Activated naive CD8-positive, alpha-beta T cell (primary cell): ENCODE data around the gene CNTNAP1.
"Not testable (repeated sequence)": the region's sequence is repeated elsewhere in the genome, so short reads cannot be mapped to it uniquely, and the experiment has no call there.

ENCODE experiments used
- H3K27ac Mint-ChIP-seq: one replicate; pipeline ENCODE4 v1.8.0; 2021; ENCODE audit warnings: mixed read lengths
- H3K27me3 Mint-ChIP-seq: one replicate; pipeline ENCODE4 v1.8.0; 2021; ENCODE audit warnings: mixed read lengths
- H3K36me3 Mint-ChIP-seq: one replicate; pipeline ENCODE4 v1.8.0; 2021; ENCODE audit warnings: mixed read lengths
- H3K4me1 Mint-ChIP-seq: one replicate; pipeline ENCODE4 v1.8.0; 2021; ENCODE audit warnings: low read depth, mixed read lengths
- H3K4me3 Mint-ChIP-seq: one replicate; pipeline ENCODE4 v1.8.0; 2021; ENCODE audit warnings: mild to moderate bottlenecking, mixed read lengths
- H3K9me3 Mint-ChIP-seq: one replicate; pipeline ENCODE4 v1.8.0; 2021; ENCODE audit warnings: low read depth, mixed read lengths

The CNTNAP1 gene

GRCh38 chr17:42681976-42682721 is at the start of gene CNTNAP1:
TSS of gene CNTNAP1 (plus strand) at chr17:42682531. CDS start at chr17:42682830, 299 bp downstream.
- Mint-ChIP-seq H3K27ac (no peak within 1 kb of the TSS), H3K9me3 (no peaks in the 10 kb centered on the region), H3K36me3 (no peaks in the 10 kb centered on the region), H3K4me3 (peak within 1 kb of the TSS; percentile 74), H3K4me1 (peaks cover 46% of the 10 kb centered on the region), H3K27me3 (peaks cover 10% of the 10 kb centered on the region)

- Mint-ChIP-seq H3K36me3 (no peaks in the 10 kb centered on the region), H3K27me3 (no peaks in the 10 kb centered on the region), H3K4me1 (no peaks in the 10 kb centered on the region), H3K27ac (no peak overlapping the region), H3K4me3 (no peak overlapping the region), H3K9me3 (no peaks in the 10 kb centered on the region)
Observed at GRCh38 chr17:42632949-42633444, 49.3 kb upstream of the CNTNAP1 start.

GRCh38 chr17:42639525-42640113 is 42.7 kb upstream of the CNTNAP1 start:
- H3K9me3 Mint-ChIP-seq, result no peaks in the 10 kb centered on the region
- H3K4me1 Mint-ChIP-seq, result no peaks in the 10 kb centered on the region
- no peaks in the 10 kb centered on the region for H3K36me3 Mint-ChIP-seq
- no peak overlapping the region for H3K27ac Mint-ChIP-seq
- no peaks in the 10 kb centered on the region for H3K27me3 Mint-ChIP-seq
- no peak overlapping the region for H3K4me3 Mint-ChIP-seq

- Mint-ChIP-seq H3K9me3 (no peaks in the 10 kb centered on the region), H3K27ac (no peak overlapping the region), H3K4me1 (no peaks in the 10 kb centered on the region), H3K4me3 (no peak overlapping the region), H3K27me3 (no peaks in the 10 kb centered on the region), H3K36me3 (no peaks in the 10 kb centered on the region)
Observed at GRCh38 chr17:42640121-42640520, 42.2 kb upstream of the CNTNAP1 start.

GRCh38 chr17:42642336-42642735 is 40.0 kb upstream of the CNTNAP1 start:
- no peaks in the 10 kb centered on the region for H3K9me3 Mint-ChIP-seq
- H3K36me3 Mint-ChIP-seq, result no peaks in the 10 kb centered on the region
- no peaks in the 10 kb centered on the region for H3K27me3 Mint-ChIP-seq
- no peak overlapping the region for H3K27ac Mint-ChIP-seq
- no peak overlapping the region for H3K4me3 Mint-ChIP-seq
- H3K4me1 Mint-ChIP-seq, result no peaks in the 10 kb centered on the region

GRCh38 chr17:42647778-42648177 is 34.6 kb upstream of the CNTNAP1 start:
- Mint-ChIP-seq H3K4me3 (no peak overlapping the region), H3K9me3 (no peaks in the 10 kb centered on the region), H3K27ac (no peak overlapping the region), H3K36me3 (no peaks in the 10 kb centered on the region), H3K4me1 (no peaks in the 10 kb centered on the region), H3K27me3 (peaks cover 2% of the 10 kb centered on the region)

GRCh38 chr17:42651392-42651791 is 30.9 kb upstream of the CNTNAP1 start:
- Mint-ChIP-seq H3K36me3 (no peaks in the 10 kb centered on the region), H3K4me1 (no peaks in the 10 kb centered on the region), H3K27me3 (peaks cover 3% of the 10 kb centered on the region), H3K4me3 (no peak overlapping the region), H3K27ac (no peak overlapping the region), H3K9me3 (no peaks in the 10 kb centered on the region)

- no peak overlapping the region for H3K4me3 Mint-ChIP-seq
Observed at GRCh38 chr17:42653179-42654124, 28.9 kb upstream of the CNTNAP1 start.

GRCh38 chr17:42655528-42655927 is 26.8 kb upstream of the CNTNAP1 start:
- no peak overlapping the region for H3K4me3 Mint-ChIP-seq
- no peaks in the 10 kb centered on the region for H3K9me3 Mint-ChIP-seq
- H3K36me3 Mint-ChIP-seq, result no peaks in the 10 kb centered on the region
- H3K27ac Mint-ChIP-seq, result no peak overlapping the region
- H3K27me3 Mint-ChIP-seq, result peaks cover 3% of the 10 kb centered on the region
- H3K4me1 Mint-ChIP-seq, result peaks cover 16% of the 10 kb centered on the region

More at GRCh38 chr17:42653179-42654124, 28.9 kb upstream of the CNTNAP1 start:
- no peaks in the 10 kb centered on the region for H3K36me3 Mint-ChIP-seq
- H3K27me3 Mint-ChIP-seq, result peaks cover 3% of the 10 kb centered on the region
- no peaks in the 10 kb centered on the region for H3K9me3 Mint-ChIP-seq
- H3K4me1 Mint-ChIP-seq, result peaks cover 6% of the 10 kb centered on the region
- no peak overlapping the region for H3K27ac Mint-ChIP-seq

- Mint-ChIP-seq H3K9me3 (no peaks in the 10 kb centered on the region), H3K4me3 (peak overlapping the region; percentile 90), H3K27me3 (peaks cover 1% of the 10 kb centered on the region), H3K27ac (no peak overlapping the region), H3K4me1 (peaks cover 16% of the 10 kb centered on the region), H3K36me3 (no peaks in the 10 kb centered on the region)
Observed at GRCh38 chr17:42657824-42658588, 24.3 kb upstream of the CNTNAP1 start.

- no peaks in the 10 kb centered on the region for H3K36me3 Mint-ChIP-seq
- no peaks in the 10 kb centered on the region for H3K9me3 Mint-ChIP-seq
- peak within 1 kb of the TSS; percentile 90 for H3K4me3 Mint-ChIP-seq
- H3K27me3 Mint-ChIP-seq, result peaks cover 1% of the 10 kb centered on the region
- H3K4me1 Mint-ChIP-seq, result peaks cover 16% of the 10 kb centered on the region
- H3K27ac Mint-ChIP-seq, result peak within 1 kb of the TSS; percentile 73
Observed at GRCh38 chr17:42659079-42659931, 23.0 kb upstream of the CNTNAP1 start, which contains the start of gene TUBG2. TSS of gene TUBG2 (plus strand) at chr17:42659284. CDS start at chr17:42659504, 220 bp downstream.

- peaks cover 16% of the 10 kb centered on the region for H3K4me1 Mint-ChIP-seq
- peak overlapping the region; percentile 90 for H3K4me3 Mint-ChIP-seq
- H3K9me3 Mint-ChIP-seq, H3K27ac Mint-ChIP-seq, H3K27me3 Mint-ChIP-seq, H3K36me3 Mint-ChIP-seq: not testable (repeated sequence)
Observed at GRCh38 chr17:42659932-42660274, 22.4 kb upstream of the CNTNAP1 start.

GRCh38 chr17:42660692-42661345 is 21.5 kb upstream of the CNTNAP1 start:
- Mint-ChIP-seq H3K27ac (no peak overlapping the region), H3K27me3 (no peaks in the 10 kb centered on the region), H3K9me3 (no peaks in the 10 kb centered on the region), H3K4me1 (peaks cover 16% of the 10 kb centered on the region), H3K4me3 (peak overlapping the region; percentile 63), H3K36me3 (no peaks in the 10 kb centered on the region)
